ENCODE data around the gene AP1G1. TPM values are rescaled to one million over a fixed set of nuclear protein-coding genes. Genes with fewer than 3 reads are reported as not detected.

Gene AP1G1
- total and polyA plus RNA-seq, 8 donors, result 67.0 to 100 (median 79.1) TPM

GRCh38 chr16:71726476-71727315, 81.9 kb downstream of the AP1G1 start:
- intact Hi-C loops (cut with DNase I), result no loop called here
- H3K9me3 ChIP-seq, result no peaks in the 10 kb centered on the region
- peaks cover 9 to 39% of the 10 kb centered on the region in 2 donors for H3K4me1 ChIP-seq
- DNase-seq, result no peak
- TF ChIP-seq CTCF (IDR thresholded peaks at IDR 0.05), result no peak
- H3K27ac ChIP-seq, result peak overlapping the region in 1 of 2 donors; percentile 20
- ATAC-seq, result no peak
- peaks cover 0 to 19% of the 10 kb centered on the region in 2 donors for H3K36me3 ChIP-seq
- no peak overlapping the region for H3K4me3 ChIP-seq
- peaks cover 0 to 27% of the 10 kb centered on the region in 2 donors for H3K27me3 ChIP-seq

GRCh38 chr16:71724320-71724751, 84.3 kb downstream of the AP1G1 start, which contains the start of gene PHLPP2:
Gene PHLPP2, minus strand, starts transcription at chr16:71724701. Its CDS starts 9,906 bp downstream, at chr16:71714795.
- ATAC-seq, result no peak
- intact Hi-C loops (cut with DNase I), result no loop called here
- H3K27ac ChIP-seq, result peak within 1 kb of the TSS; percentile 74 to 81
- peak within 1 kb of the TSS; percentile 64 to 78 for H3K4me3 ChIP-seq
- no peaks in the 10 kb centered on the region for H3K36me3 ChIP-seq
- no peaks in the 10 kb centered on the region for H3K9me3 ChIP-seq
- peaks cover 9 to 39% of the 10 kb centered on the region in 2 donors for H3K4me1 ChIP-seq
- TF ChIP-seq CTCF (IDR thresholded peaks at IDR 0.05), result no peak
- H3K27me3 ChIP-seq, result peaks cover 0 to 27% of the 10 kb centered on the region in 2 donors
- no peak for DNase-seq

GRCh38 chr16:71723537-71724319, 84.9 kb downstream of the AP1G1 start:
- H3K36me3 ChIP-seq, result no peaks in the 10 kb centered on the region
- intact Hi-C loops (cut with DNase I), result no loop called here
- peaks cover 9 to 39% of the 10 kb centered on the region in 2 donors for H3K4me1 ChIP-seq
- peak; percentile 93 for ATAC-seq
- peak overlapping the region; percentile 64 to 78 for H3K4me3 ChIP-seq
- TF ChIP-seq CTCF (IDR thresholded peaks at IDR 0.05), result no peak
- peak; percentile 73 to 95 (median 77) for DNase-seq
- H3K27me3 ChIP-seq, result peaks cover 0 to 27% of the 10 kb centered on the region in 2 donors
- peak overlapping the region; percentile 74 to 81 for H3K27ac ChIP-seq
- H3K9me3 ChIP-seq, result no peaks in the 10 kb centered on the region

- DNase-seq (peak; percentile 58 to 91 (median 77)), ATAC-seq (peak; percentile 70)
- Histone ChIP-seq H3K27me3 (peaks cover 0 to 27% of the 10 kb centered on the region in 2 donors), H3K9me3 (no peaks in the 10 kb centered on the region), H3K36me3 (no peaks in the 10 kb centered on the region), H3K4me3 (peak overlapping the region; percentile 64 to 78), H3K4me1 (peaks cover 9 to 38% of the 10 kb centered on the region in 2 donors), H3K27ac (peak overlapping the region; percentile 74 to 81)
- intact Hi-C loops (cut with DNase I), result no loop called here
- no peak for TF ChIP-seq CTCF (IDR thresholded peaks at IDR 0.05)
Observed at GRCh38 chr16:71722801-71723536, 85.7 kb downstream of the AP1G1 start.

Data from left lung (tissue), 10 donors.